Gastroesophageal sphincter (tissue), 4 donors: Measurements from ENCODE around the gene RPIA. TPM values are rescaled to one million over a fixed set of nuclear protein-coding genes. Genes with fewer than 3 reads are reported as not detected.
"Not testable (repeated sequence)": the region's sequence is repeated elsewhere in the genome, so short reads cannot be mapped to it uniquely, and the experiment has no call there.

Experiments used
- ATAC-seq: fragments of 150-250 bp; one replicate; pipeline ENCODE4 v1.9.1; 2016; ENCODE audit warnings: mild to moderate bottlenecking, moderate library complexity
- H3K27ac ChIP-seq, 4 donors: fragments of 200-600 bp; sonication (generic) in 3 of 4; 1 replicate in 3 of 4; 2 replicates in 1 of 4; pipeline ENCODE4 v1.5.1; 2016 to 2019
- H3K27me3 ChIP-seq: fragments of 200-600 bp; sonication (generic); one replicate; pipeline ENCODE4 v1.5.1; 2019
- H3K36me3 ChIP-seq, 2 donors: fragments of 200-600 bp; sonication (generic); one replicate each; pipeline ENCODE4 v1.5.1; 2019; ENCODE audit warnings: control low read depth in 1 of 2
- H3K4me1 ChIP-seq, 3 donors: fragments of 200-600 bp; sonication (generic); 1 replicate in 2 of 3; 2 replicates in 1 of 3; pipeline ENCODE4 v1.5.1; 2016 to 2019; ENCODE audit warnings: control low read depth in 2 of 3
- H3K4me3 ChIP-seq, 2 donors: fragments of 200-600 bp; sonication (generic); one replicate each; pipeline ENCODE4 v1.5.1; 2019; ENCODE audit warnings: mild to moderate bottlenecking in 1 of 2, moderate library complexity in 1 of 2
- H3K9me3 ChIP-seq, 3 donors: fragments of 200-600 bp; sonication (generic); one replicate each; pipeline ENCODE4 v1.5.1; 2017 to 2019; ENCODE audit warnings: control low read depth in 2 of 3
- CTCF ChIP-seq, 4 experiments: fragments of 200-600 bp in 2 of 4; fragments of 450-650 bp in 2 of 4; sonication (generic) in 1 of 4; IDR thresholded peaks; one replicate each; pipeline ENCODE4 v1.5.1; 2017 to 2019; ENCODE audit warnings: antibody characterized with exemption in 4 of 4, mild to moderate bottlenecking in 2 of 4, moderate library complexity in 2 of 4
- EP300 ChIP-seq: sonication (generic); formaldehyde crosslinking; IDR thresholded peaks from one replicate; pipeline ENCODE4 v1.6.1; 2017; ENCODE audit warnings: antibody characterized with exemption, mild to moderate bottlenecking
- POLR2A ChIP-seq, 2 donors: fragments of 450-650 bp; IDR thresholded peaks; one replicate each; pipeline ENCODE4 v1.6.1; 2017; ENCODE audit warnings: antibody characterized with exemption in 2 of 2, mild to moderate bottlenecking in 2 of 2, moderate library complexity in 1 of 2
- POLR2AphosphoS5 ChIP-seq: sonication (generic); formaldehyde crosslinking; IDR thresholded peaks from one replicate; pipeline ENCODE4 v1.6.1; 2017; ENCODE audit warnings: antibody characterized with exemption
- WGBS, 2 donors: methylation state at CpG; one replicate each; pipeline ENCODE4 v1.1.5; 2018; ENCODE audit warnings: low coverage in 1 of 2; 5-methylcytosine and 5-hydroxymethylcytosine counted together
- total RNA-seq, 4 donors: library from RNA; depleted of rRNA; stranded (reverse); fragments of >200 nt; gene quantifications; one replicate each; pipeline ENCODE4 v1.1.0, GENCODE V29; 2016

The RPIA gene
- total RNA-seq, 4 donors from 2014 or later, result 4.4 to 7.7 (median 6.6) TPM

- Histone ChIP-seq H3K4me3 (no peak overlapping the region), H3K4me1 (no peaks in the 10 kb centered on the region), H3K9me3 (peaks cover 0 to 19% (median 0%) of the 10 kb centered on the region in 3 donors), H3K27ac (no peak overlapping the region), H3K36me3 (peaks cover 0 to 71% of the 10 kb centered on the region in 2 donors), H3K27me3 (no peaks in the 10 kb centered on the region)
- 85 to 100% methylated on average over 1 to 4 of the region's 4 CpGs for WGBS, 2 donors
- TF ChIP-seq POLR2AphosphoS5 (no peak), EP300 (no peak), POLR2A (IDR thresholded peaks at IDR 0.05) (no peak), CTCF (IDR thresholded peaks at IDR 0.05) (no peak)
- no peak for ATAC-seq
Observed at GRCh38 chr2:88753833-88754584, 62.5 kb downstream of the RPIA start.

DNA sequence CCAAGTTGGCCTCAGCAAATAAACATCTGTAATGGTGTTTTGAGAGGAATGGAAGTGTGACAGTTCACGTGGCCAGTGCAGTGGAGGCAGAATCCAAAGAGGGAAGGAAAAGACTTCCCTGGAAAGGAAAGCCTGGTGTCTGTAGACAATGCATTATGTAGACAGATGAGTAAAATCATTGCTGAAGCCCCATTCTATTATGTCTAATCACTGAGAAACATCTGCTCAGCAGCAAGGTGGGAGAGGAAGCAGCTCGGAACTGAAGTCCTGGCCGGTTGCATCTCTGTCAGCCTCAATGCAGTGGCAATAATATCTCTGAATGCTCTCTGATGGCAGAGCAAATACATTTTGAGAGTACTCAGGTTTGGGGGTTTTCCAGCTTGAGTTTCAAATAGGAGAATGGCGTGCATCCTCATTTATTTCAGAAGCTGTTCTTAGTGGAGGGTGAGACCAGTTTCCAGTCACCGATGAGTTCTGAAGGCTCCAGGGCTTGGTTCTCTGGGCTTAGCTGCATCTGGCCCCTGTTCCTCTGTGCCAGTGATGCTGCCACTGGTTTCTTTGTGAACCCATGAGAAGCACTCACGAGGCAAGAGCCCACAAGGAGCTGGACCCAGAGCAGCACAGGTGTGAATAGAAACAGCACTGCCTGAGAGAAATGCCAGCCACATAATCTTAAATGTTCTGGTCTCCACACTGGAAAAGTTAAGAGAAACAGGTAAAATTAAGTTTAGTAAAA is 63.3 kb downstream of the RPIA start:
- TF ChIP-seq POLR2AphosphoS5, result no peak
- no peak for TF ChIP-seq POLR2A (IDR thresholded peaks at IDR 0.05)
- TF ChIP-seq CTCF (IDR thresholded peaks at IDR 0.05), result no peak
- TF ChIP-seq EP300, result no peak
- no peak for ATAC-seq
- Histone ChIP-seq H3K27ac (no peak overlapping the region), H3K4me1 (no peaks in the 10 kb centered on the region), H3K27me3 (no peaks in the 10 kb centered on the region), H3K36me3 (peaks cover 0 to 63% of the 10 kb centered on the region in 2 donors), H3K4me3 (no peak overlapping the region), H3K9me3 (peaks cover 0 to 26% (median 0%) of the 10 kb centered on the region in 3 donors)
- 64 to 69% methylated on average over 3 to 5 of the region's 6 CpGs for WGBS, 2 donors

GRCh38 chr2:88755836-88756235 is 64.4 kb downstream of the RPIA start:
- TF ChIP-seq POLR2AphosphoS5, result no peak
- no peak for TF ChIP-seq CTCF (IDR thresholded peaks at IDR 0.05)
- TF ChIP-seq POLR2A (IDR thresholded peaks at IDR 0.05), result no peak
- no peak for TF ChIP-seq EP300
- 100% methylated on average over 1 to 2 of the region's 3 CpGs for WGBS, 2 donors
- ATAC-seq, result no peak
- Histone ChIP-seq H3K9me3 (peaks cover 0 to 32% (median 0%) of the 10 kb centered on the region in 3 donors), H3K4me1 (no peaks in the 10 kb centered on the region), H3K36me3 (peaks cover 0 to 54% of the 10 kb centered on the region in 2 donors), H3K27ac (no peak overlapping the region), H3K4me3 (no peak overlapping the region), H3K27me3 (no peaks in the 10 kb centered on the region)

GRCh38 chr2:88757025-88757424 is 65.6 kb downstream of the RPIA start:
- Histone ChIP-seq H3K27ac (no peak overlapping the region), H3K4me3 (no peak overlapping the region), H3K27me3 (no peaks in the 10 kb centered on the region), H3K9me3 (peaks cover 0 to 32% (median 0%) of the 10 kb centered on the region in 3 donors), H3K4me1 (no peaks in the 10 kb centered on the region), H3K36me3 (peaks cover 0 to 42% of the 10 kb centered on the region in 2 donors)
- WGBS, 2 donors, result no CpG with 5 or more reads among the region's 8 CpGs
- no peak for TF ChIP-seq CTCF (IDR thresholded peaks at IDR 0.05)
- ATAC-seq, result no peak

GRCh38 chr2:88758702-88759101 is 67.2 kb downstream of the RPIA start:
- not testable (repeated sequence) for H3K4me3 ChIP-seq, H3K27ac ChIP-seq, H3K4me1 ChIP-seq, H3K27me3 ChIP-seq, ATAC-seq
- Histone ChIP-seq H3K36me3 (peaks cover 0 to 29% of the 10 kb centered on the region in 2 donors), H3K9me3 (peaks cover 0 to 35% (median 0%) of the 10 kb centered on the region in 3 donors)
- 79 to 80% methylated on average over 1 to 2 of the region's 2 CpGs for WGBS, 2 donors
